HuH-7.5 (cell line): ENCODE data around the gene DACT1.

ENCODE experiments used
- DNase-seq: peaks from one replicate; pipeline ENCODE4 v3.0.0; 2011; ENCODE audit warnings: low spot score

The DACT1 gene

DNA sequence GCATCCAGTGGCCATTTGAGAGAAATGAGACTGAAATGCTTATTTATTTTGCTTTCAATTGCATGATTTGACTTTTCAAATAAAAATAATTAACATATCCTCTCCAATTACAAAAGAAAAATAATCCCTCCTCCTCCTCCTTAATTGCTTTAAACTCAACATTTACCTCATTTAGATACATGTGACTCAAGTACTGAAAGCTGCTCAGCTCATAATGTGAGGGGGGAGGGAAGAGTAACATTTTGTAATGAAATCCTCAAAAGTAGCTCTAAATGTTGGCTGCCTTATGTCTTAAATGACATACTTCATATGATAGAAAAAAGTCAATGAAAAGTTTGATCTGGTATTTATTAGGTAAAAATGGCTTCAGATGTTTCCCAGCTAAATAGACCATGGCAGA is 29.0 kb downstream of the DACT1 start:
- DNase-seq = no peak

DNA sequence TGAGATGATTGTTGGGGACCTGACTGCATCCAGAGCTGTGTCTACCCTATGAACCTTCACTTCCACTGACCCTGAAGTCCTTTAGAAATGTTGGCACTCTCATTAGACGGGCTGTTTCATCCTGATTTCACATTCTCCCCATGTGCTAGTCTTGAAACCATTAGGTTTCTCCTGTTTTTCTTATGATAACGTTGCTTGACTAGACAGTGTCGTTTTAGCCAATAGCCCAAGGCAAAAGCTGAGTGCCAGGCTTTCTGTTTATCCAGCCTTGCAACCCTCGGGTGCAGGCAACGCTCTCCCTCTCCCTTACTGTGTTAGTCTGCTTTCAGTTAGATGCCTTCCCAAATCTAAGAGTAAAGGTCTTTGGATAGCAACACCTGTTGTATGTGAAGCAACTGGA is 30.1 kb downstream of the DACT1 start:
- no peak for DNase-seq

DNA sequence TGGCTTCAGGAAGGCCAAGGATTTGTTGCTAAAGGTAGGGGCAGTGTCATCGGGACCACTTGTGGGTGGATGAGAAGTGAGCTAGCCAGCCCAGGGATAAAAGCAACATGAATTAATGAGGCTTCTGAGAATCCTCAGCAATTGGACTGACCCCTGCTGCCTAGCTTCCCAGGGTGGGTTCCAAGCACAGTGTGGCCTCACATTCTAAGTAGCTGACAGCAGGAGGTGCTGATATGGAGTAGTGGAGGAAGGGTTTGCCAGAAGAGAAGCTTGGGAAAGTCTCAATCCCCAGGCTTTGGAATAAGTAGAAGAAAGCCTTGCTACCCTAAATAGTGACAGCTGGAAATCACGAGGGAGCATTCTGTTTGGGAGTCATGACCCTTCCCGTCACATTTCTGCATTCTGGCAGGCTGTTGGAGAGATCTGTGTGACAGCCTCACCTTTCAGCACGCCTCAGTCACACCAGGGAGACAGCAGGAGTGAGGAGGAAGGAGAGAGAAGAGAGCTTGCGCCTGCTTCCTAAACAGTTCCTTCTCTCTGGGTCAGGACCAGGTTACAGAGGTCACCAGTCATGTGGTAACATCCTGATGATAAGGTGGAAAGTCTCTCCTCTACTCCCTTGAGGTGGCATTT is 31.2 kb downstream of the DACT1 start:
- no peak for DNase-seq

DNA sequence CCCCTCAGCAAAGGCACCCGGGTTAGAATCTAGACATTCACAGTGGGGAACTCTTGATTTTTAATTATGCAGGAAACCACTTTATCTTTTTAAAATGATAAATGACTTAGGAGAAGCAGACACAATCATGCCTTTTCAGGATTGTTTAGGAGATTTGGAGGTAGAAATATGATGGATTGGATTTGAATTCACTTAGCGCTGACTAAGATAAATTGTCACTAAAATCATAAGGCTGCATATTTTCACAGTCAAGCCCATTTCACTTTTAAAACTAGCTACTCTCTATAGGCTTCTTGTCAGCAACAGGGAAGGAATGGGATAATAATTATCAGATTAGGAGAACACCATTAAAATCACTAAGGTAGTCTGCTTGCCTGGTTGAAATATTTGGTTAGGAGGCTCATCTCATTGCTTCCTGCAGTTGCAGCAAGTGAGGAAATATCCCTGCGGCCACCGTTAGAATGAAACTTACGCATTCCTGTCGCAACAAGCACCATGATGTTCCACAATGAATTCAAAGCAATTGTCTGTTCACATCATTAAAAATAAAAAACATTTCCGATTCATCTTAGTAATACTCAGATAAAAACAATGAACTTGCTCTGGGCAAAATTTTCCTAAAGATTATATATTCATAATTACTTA is 31.9 kb downstream of the DACT1 start:
- DNase-seq = no peak

DNA sequence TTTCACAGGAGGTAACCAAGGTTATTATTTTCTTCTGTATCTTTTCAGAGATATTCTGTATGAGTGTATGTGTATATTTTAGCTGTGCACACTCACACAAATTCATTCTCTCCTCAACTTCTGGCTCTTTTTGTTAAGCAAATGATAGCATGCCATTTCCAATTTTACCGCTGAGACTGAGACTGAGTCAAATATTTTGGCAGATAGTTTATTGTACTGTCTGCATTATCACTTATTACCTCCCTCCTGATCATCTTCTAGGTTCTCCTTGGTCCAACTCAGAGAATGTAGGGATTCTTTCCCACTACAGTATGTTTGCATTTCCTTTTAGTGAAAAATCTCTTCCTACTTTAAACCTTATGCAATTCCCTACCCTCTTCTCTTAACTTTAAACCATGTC is 33.3 kb downstream of the DACT1 start:
- DNase-seq = no peak

DNA sequence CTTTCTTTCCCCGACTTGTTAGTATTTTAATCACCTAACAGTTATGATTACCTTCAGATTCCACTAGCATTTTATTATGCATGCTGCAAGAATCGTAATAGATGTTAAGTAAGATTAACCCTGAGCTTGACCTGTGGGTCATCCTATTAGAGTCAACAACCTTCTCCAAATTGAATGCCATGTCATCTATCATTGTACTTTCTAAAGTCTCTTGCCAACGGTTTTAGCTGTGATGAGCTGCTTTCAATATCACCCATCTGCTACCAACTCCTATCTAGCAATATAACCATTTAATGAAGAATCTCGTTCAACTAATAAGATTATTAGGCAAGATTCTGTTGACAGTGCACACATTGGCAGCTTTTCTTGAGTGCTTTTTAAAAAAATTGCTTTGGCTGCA is 33.7 kb downstream of the DACT1 start:
- DNase-seq = no peak

DNA sequence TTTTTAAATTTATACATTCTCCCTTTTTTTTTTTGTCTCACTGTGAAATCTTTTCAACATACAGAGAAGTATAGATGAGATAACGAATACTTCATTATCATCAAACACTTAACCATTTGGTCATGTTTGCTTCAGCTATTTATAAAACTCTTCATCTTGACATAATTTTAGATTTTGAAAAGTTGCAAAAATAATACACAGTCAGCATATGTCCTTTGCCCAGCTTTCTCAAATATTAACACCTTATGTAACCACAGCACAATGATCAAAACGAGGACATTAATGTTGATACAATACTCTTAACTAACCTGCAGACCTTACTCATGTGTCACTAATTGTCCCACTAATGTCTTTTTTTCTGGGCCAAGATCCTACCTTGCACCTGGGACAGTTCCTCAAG is 36.0 kb downstream of the DACT1 start:
- DNase-seq = no peak

DNA sequence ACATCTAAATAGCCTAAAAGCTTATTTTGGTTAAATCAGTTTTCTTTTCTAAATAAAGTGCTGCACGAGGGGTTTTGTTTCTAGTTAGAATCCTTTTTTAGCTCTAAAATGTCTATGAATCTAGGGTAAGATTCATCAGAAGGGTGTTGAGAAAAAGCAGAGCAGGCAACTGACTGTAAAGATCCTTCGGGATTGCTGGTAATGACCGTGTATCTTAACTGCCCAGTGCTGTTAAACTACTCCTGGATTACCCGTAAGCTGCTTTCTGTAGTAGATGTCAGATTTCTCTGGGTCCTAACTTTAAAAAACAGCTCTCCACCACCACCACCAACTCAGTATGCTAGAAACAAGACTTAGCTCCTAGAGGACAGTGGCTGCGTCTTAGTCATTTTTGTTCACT is 39.2 kb downstream of the DACT1 start:
- no peak for DNase-seq

DNA sequence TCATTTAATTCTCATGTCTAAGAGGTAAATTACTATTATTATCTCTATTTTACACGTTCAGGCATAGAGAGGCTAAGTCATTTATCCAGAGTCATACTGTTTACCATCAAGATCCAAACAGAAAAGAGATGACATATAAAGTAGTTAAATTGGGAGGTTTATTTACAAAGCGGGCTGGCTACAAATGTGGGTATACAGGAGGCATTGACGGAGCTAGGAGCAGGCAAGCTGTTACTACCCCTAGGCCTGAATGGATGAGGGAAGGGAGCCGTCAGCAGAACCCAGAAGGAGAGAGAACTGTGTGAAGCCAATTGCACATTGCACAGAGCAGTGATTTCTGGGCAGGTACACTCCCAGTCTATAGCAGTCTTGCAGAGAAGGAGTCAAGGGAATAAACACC is 39.8 kb downstream of the DACT1 start:
- no peak for DNase-seq

DNA sequence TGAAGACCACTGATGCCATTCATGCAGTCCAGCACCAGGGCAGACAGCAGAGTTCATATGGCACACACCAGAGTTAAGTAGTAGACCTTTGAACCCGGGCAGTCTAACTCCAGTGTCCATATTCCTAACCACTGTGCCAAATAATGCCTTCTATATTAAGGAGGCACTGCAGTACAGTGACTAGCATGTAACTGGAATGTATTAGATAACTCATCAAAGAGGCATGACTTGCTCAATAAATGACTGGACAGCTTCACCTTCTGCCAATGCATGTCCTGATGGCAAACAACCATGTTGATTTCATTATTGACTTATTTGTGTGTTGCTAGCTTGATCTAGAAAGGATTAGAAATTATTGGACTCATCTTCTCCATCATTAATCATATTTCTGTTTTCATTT is 40.2 kb downstream of the DACT1 start:
- no peak for DNase-seq

DNA sequence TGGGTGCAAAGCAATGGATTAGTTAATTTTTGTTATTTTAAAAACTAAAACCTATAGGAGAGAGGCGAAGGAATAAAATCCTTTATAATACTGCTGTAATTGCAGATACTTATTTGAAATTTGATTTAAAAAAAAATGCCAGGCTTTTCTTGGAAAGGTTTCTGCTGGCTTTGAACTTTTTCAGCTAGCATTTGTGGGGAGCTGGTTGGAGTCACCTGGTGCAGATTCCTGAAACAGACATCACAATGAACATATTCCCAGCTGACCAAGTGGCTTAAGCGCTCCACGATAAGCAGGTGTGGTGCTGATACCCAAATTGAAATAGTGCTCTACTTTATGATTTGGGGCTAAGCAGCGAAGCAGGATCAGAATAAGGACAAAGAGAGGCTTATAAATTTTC is 42.9 kb downstream of the DACT1 start:
- no peak for DNase-seq

DNA sequence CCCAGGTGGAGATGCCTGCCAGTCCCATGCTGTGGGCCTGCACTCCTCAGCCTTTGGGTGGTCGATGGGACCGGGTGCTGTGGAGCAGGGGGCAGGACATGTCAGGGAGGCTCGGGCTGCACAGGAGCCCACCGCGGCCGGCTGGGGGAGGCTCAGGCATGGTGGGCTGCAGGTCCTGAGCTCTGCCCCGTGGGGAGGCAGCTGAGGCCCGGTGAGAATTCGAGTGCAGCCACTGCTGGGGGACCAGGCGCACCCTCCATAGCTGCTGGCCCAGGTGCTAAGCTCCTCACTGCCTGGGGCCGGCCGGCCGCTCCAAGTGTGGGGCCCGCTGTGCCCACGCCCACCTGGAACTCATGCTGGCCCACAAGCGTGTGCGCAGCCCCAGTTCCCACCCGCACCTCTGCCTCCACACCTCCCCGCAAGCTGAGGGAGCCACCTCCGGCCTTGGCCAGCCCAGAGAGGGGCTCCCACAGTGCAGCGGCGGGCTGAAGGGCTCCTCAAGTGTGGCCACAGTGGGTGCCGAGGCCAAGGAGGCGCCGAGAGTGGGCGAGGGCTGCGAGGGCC is 49.6 kb downstream of the DACT1 start:
- no peak for DNase-seq

DNA sequence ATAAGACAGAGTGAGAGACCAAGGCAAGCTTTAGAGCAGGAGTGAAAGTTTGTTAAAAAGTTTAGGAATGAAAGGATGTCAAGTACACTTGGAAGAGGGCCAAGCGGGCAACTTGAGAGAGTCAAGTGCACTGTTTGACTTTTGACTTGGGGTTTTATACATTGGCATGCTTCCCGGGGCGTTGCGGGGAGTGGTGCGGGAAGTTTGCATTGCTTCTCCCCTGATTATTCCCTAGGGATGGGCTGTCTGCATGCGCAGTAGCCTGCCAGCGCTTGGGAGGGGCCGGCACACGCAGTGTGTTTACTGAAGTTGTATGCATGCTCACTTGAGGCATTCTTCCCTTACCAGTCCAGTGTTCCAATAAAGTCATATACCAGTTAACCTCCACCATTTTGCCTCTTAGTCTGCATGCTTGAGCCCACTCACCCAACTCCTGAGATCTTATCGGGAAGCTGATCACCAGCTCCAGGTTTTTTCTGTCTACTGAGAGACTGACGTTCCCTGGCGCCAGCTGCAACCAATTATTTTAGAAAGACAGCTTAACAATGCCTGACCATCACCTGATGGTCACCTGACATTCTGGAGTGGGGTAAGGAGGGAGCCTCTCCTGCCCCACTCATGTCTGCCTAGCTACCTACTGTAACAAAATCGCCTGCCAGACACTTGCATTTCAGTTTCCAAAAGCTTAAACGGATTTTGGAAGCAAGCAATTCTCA is 53.2 kb downstream of the DACT1 start:
- DNase-seq = no peak

DNA sequence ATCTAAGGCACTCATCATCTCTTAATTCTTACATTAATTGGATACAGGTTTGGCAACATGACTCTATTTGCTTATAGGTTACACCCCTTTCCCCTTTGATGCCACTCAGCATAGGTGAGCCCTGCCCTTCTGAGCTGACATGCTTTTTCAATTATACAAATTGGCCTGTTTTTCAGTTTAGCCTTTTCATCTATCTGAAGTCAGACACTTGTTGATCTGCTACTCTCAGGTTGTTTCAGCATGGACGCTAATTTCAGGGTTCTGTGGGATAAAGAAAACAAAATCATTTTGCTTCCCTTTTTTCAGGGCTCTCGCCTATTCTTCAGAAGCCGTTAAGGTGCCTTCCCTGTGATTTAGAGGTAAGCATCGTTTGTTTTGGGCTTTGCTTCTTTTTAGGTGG is 55.3 kb downstream of the DACT1 start:
- DNase-seq = no peak

DNA sequence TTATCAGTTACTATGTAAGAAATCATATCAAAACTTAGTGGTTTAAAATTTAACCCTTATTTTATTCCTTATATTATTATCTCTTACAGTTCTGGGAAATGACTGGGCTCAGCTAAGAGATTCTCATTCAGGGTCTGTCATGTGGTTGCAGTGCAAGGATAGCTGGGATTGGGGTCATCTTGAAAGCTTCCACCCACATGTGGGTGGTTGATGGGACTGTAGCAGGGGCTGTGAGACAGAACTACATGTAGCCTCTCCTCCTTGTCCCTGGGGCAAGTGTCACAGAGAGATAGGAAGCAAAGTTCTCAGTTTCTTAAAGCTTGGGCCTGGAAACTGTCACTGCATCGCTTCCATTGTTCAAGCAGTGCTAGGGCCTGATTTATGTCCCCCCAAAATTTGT is 57.8 kb downstream of the DACT1 start:
- DNase-seq = no peak

DNA sequence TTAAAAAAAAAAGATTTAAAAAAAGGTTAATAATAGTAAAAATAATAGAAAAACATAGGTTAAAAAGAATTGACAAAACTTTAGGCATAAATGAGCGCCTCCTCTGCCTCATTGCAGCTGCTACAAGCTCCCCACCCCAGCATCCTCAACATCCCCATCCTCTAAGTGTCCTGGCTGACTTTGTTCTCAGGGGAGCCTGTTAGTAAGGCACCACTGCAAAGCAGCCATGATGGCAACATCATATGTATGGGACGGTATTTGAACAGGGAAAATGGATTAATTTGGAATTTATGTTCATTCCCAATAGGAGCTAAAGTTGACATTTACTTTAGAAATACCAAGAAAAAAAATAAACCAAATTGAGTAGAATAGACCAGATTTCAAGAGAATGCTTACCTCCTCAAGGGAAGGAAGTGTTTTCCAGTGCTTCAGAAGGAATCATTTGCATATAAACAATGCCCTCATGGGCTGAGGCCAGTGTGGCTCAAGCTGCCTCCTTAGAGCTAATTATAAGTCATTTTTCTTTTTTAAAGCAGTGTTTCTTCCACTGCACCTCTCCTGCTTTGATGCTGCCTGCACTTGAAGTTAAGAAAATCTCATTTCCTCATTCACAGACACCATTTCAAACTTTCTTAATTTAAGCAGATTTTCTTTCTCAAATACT is 59.6 kb downstream of the DACT1 start:
- DNase-seq = no peak
